Measurements from ENCODE around the gene TBC1D1.

The TBC1D1 gene

GRCh38 chr4:37927434-37927833, 36.5 kb downstream of the TBC1D1 start:
- no peak for DNase-seq

DNA sequence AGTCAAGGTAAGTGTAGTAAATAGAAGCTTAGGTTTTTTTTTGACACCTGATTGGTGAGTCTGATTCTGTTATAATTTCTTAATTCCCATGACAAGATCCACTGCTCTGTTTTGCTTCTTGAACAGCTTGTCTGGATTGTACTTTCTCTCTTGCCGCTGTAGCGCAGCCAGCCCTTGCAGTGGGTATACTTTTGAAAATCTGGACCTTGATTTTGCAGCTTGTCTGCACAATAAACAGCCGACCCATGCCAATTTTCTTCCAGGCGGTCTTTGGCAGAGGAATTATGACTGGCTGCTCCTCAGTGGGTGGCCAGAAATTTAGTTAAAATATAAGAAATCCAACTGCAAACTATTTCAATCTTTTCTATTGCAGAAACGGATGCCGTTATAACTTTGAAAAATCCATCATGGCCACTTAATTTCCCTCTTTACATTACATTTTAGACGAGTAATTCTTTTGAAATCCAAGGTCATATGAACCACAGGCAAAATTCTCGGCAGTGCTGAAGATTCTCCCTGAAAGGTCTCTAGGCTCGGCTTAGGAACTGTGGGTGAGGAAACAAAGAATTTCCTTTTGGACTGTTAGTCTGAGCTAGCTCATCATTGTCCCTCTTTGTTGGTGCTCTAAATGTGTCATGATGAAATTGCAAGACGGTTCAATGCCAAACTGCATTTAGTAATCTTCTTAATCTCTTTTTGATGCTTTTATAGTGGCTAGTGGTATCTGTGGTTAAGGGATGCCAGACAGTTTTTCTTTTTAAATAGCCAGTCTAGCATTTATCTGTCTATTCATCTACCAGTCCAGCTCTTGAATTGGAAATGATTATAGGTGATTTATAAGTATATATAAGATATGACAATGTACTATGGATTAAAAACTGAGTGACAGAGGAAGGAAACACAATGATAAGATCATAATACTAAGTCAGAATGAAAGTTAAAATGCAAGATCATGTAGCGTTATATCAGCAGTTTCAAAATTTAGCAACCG, 37.8 kb downstream of the TBC1D1 start:
- DNase-seq: no peak

DNA sequence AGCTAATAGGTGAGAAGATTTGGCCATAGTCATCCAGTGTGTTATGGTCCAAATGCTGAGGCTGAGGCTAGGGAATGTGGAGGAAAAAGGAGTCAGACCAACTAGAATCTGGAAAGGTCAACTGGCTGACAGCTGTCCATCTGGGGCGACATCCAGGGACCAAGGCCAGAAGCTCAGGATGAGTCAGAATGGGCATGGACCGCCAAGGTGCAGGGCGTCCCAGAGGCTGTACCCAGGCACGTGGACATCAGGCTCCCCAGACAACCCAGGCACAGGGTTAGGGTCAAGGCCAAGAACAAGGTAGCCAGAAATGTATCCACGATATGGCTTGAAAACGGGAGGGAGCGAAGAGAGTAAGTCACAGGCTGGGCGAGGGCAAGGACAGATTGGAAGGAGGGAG, 43.2 kb downstream of the TBC1D1 start:
- no peak for DNase-seq

- no peak for DNase-seq
Measured at GRCh38 chr4:37934609-37935008, 43.7 kb downstream of the TBC1D1 start.

DNA sequence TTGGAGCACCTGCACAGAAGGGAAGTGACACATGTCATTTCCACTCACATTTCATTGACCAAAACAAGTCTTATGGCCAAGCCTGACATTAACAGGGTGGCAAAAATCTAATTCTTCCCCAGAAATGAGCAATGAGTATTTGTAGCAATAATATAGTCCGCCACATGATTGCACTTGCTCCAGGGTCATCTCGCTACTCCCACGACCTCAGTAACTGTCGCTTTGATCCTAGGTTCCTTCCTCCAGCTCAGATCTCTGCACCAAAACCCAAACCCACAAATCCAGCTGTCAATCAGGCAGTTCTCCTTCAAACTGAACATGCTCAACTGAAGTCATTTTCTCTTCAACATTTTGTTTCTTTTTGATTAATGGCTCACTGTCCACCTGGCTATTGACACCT, 44.1 kb downstream of the TBC1D1 start:
- DNase-seq: no peak

DNA sequence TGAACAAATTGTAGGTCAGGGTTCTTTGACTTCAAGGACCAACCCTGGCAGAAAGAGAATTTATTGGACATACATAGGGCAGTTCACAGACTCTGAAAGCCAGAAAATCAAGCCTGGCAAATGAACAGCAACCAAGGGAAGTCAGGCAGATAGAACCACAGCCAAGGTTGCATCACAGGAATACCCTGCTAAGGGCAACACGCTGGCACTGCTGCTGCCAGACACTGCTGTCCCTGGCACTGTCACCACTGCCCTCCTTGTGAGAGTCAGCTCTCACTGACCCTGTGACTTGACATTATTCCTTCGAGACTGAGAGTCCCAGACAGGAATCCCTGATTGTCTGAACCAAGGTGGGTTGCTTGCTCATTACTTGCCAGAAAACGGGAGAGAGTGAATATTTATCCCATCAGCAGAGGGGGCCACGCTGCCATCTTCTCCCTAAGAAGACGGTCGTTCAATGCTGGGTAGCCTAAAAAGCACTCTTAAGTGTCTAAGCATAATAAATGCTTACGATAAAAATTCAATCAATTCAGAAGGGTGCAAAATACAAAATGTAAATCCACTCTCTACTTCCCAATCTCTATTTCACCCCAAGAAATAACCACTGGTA, 46.1 kb downstream of the TBC1D1 start:
- no peak for DNase-seq

- DNase-seq: no peak
Measured at GRCh38 chr4:37938208-37938607, 47.3 kb downstream of the TBC1D1 start.

DNA sequence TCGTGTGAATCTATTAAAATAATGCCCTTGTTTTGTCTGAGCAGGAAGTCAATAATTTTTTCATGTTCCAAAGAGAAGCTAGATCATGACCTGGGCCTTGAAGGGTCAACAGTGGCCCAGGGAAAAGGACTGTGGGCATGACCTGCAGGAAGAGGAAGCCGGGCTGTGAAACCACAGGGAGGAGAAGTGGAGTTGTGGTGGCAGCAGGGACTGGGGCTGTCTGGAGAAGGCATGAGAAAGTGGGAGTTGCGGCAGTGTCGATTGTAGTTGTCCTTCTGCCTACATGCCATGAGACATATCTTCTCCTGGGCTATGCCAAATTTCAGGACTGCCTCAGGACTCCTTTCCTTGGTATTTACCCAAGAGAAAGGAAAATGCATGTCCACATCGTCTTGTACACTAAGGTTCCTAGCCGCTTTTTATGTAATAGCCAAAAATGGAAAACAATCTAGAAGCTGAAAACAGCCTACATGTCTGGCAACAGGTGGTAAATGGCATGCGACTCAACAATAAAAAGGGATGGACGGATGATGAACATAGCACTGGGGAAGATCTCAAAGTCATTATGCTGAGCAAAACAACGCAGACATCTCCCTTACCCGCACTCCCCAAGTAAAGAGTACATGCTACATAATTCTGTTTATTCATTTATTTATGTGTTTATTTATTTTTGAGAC, 55.8 kb downstream of the TBC1D1 start:
- no peak for DNase-seq

DNA sequence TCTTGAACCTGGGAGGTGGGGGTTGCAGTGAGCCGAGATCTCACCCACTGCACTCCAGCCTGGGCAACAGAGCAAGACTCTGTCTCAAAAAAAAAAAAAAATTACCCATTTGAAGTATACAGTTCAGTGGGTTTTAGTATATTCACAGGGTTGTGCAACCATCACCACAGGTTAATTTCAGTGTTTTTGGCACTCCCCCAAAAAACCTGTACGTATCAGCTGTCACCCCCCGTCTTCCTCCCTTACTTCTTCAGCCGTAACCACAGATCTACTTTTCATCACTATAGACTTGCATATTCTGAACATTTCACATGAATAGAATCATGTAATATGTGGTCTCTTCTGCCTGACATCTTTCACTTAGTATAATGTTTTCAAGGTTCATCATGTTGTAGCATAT, 57.7 kb downstream of the TBC1D1 start:
- no peak for DNase-seq

- no peak for DNase-seq
Measured at GRCh38 chr4:37949636-37950426, 58.9 kb downstream of the TBC1D1 start.

DNA sequence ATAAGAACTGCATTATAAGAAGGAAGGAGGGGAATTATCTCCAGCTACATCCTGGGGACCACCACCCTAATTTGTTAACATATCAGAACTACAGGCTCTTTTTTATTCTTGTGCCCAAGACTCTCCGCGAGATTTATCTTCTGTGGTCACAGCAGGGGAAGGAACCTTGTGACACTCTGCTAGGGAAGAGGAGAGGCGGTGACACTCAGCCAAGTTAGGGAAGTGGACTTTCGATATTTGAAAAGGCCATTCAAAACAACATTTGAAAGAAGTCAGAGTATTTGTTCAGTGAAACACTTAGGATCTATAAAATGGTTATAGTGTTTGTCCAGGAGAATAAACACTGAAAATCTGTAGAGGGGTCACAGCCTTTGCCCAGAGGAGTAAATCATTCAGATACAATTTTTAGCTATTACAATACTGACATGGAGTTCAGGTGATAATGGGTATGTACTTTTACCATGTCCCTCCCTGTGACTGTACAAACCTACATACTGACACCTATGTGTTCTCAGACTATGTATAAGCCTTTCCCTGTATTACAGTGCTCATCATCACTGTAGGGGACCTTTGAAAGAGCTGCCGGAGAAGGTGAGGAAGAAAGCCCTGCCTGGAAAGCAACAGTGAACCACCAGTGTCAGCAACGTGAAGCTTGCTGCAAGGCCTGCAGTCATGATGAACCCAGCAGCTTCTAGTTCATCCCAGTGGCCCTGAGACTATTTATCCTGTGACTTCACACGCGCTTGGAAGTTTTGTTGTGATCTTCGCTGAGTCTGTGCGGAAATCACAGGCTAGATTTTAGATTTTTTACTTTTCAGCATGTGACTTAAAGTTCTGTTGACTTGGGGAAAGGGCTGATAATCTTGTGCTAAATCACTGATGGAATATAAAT, 60.8 kb downstream of the TBC1D1 start:
- DNase-seq: no peak

DNA sequence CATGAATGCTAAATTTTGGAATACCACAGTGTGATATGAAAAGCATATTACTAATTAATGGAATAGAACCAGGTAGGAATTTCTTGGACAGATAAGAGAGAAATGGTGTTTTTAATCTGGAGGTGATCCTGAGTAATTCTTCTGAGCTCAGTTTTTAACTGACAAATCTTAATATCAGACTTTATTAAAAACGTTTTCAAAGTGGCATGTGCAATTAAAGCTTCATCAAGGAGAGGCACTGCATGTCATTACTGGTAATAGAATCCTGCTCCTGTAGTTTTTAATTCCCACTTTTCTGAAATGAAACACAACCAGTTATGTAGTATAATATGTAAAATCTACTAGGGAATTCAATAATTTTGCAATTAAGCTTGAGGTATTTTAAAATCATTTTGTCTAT, 62.3 kb downstream of the TBC1D1 start:
- DNase-seq: no peak

DNA sequence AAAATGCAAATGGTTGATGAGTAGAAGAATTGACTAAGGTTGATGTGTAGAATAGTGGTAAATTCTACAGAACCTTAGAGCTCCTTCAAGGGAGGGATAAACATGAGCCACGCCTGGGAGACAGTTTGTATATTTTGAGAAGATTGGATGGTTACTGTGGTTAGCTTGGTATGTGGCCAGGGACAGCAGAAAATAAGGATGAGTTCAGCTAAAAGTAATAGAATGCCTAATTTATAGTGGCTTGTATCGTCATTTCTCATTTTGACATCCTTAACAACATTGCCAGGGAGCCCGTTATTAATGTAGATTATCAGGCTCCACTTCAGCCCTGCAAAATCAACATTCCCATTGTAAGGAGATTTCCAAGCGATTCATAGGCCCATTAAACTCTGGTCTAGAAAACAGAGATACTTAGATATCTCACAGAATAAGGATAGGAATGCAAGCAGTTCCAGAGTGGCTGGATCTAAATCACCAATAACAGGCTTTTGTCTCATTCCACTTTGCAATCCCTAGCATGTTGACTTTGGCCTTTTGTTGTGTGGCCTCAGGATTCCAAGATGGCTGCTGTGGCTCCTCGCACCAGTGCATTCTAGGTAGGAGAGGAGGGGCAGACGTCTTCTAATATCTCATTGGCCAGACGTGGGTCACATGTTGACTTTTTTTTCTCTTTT, 62.9 kb downstream of the TBC1D1 start:
- no peak for DNase-seq

- DNase-seq: no peak
Measured at GRCh38 chr4:37956941-37957340, 66.1 kb downstream of the TBC1D1 start.

- no peak for DNase-seq
Measured at GRCh38 chr4:37958932-37959331, 68.0 kb downstream of the TBC1D1 start.

DNA sequence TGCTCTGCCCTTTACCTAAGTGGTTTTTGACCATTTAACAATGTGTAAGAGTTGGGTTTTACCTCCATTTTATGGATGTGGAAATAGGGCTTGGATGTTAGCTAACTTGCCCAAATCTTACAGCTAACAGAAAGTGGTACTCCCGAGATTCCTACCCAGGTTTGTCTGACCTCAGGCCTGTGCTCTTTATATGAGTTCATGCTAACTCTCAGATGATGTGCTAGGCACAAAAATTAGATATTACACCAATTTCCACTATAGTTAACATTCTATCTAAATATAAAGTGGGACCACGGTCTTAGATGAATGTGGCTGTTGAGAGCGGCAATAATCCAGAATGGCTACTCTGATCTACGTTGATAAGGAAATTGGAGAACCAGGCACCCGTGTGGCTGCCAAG, 69.2 kb downstream of the TBC1D1 start, which contains the start of gene PTTG2:
Gene PTTG2 (plus strand): TSS at position 301 of the 400 bp plus-strand sequence. CDS start 37 bp downstream, at position 338.
- no peak for DNase-seq

DNA sequence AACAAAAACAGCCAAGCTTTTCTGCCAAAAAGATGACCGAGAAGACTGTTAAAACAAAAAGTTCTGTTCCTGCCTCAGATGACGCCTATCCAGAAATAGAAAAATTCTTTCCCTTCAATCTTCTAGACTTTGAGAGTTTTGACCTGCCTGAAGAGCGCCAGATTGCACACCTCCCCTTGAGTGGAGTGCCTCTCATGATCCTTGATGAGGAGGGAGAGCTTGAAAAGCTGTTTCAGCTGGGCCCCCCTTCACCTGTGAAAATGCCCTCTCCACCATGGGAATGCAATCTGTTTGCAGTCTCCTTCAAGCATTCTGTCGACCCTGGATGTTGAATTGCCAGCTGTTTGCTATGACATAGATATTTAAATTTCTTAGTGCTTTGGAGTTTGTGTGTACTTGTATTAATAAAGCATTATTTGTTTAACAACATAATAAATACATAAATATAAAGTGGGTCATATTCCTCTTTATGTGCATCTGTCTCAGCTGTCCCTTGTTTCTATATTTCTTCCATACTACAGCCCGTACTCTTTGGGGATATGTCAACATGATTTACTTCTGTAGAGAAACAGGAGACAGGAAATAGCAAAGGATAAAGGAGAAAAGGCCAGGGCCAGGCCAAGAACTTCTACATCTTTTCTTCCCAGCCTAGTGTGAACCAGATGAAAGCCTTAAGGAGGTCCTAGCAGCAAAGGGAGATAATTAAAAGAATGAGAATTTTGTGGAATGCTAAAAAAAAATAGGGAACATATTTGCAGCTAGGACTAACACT, 70.0 kb downstream of the TBC1D1 start:
- no peak for DNase-seq

GRCh38 chr4:37964734-37965457, 74.0 kb downstream of the TBC1D1 start:
- no peak for DNase-seq

DNA sequence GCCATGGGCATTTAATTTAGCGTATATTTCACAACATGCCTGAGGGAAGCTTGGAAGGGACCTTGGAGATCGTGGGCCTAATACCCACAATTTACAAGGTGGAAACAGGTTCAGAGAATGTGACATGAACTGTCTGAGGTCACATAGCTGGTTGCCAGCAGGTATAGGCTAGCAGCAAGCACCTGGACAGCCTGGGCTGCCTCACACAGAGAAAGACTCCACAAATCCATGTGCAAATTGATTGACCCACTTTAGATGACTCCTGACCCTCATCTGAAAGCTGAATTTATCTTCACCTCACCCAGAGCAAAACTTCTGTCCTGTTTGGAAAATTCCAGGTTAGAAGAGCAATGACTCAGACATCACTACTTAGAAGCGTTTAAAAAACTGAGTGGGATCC, 75.2 kb downstream of the TBC1D1 start:
- no peak for DNase-seq

DNA sequence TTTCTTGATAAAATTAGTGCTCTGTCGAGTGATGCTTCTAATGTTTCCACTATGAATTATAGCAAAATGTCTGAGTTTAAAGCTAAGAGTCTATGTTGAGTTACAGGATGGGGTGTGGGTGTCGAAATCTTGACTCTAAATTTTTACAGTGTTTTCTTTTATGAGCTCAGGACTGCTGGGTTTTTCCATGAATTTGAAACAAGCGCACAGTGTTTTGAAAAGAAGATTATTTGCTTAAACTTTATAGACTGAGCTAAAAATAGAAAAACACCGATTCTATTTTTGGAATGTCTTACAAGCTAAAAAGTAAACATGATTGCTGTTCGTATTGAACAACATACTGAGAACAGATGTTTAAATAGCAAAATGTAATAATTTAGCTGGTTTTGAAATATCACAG, 76.9 kb downstream of the TBC1D1 start:
- DNase-seq: no peak
